ENCODE results near the gene CSF3R.

Gene CSF3R

GRCh38 chr1:36455386-36455785, 27.3 kb downstream of the CSF3R start:
- no peak for ATAC-seq

GRCh38 chr1:36453600-36454388, 28.9 kb downstream of the CSF3R start:
- ATAC-seq, result no peak

- no peak for ATAC-seq
These were observed 29.7 kb downstream of the CSF3R start for GRCh38 chr1:36453051-36453450.

- ATAC-seq, result no peak
These were observed 31.8 kb downstream of the CSF3R start for GRCh38 chr1:36450919-36451305.

GRCh38 chr1:36450270-36450918, 32.3 kb downstream of the CSF3R start, which contains the start of gene OSCP1:
Gene OSCP1 (minus strand): TSS chr1:36450451. CDS start chr1:36450369, 82 bp downstream.
- peak; percentile 99 to 100 for ATAC-seq

- ATAC-seq, result no peak
These were observed 34.1 kb downstream of the CSF3R start for GRCh38 chr1:36448530-36449056.

GRCh38 chr1:36447450-36447849, 35.3 kb downstream of the CSF3R start:
- ATAC-seq, result no peak

GRCh38 chr1:36446746-36447145, 36.0 kb downstream of the CSF3R start:
- no peak for ATAC-seq

- ATAC-seq, result no peak
These were observed 36.4 kb downstream of the CSF3R start for GRCh38 chr1:36446271-36446670.

- ATAC-seq, result no peak
These were observed 39.4 kb downstream of the CSF3R start for GRCh38 chr1:36443297-36443696.

- no peak for ATAC-seq
These were observed 40.4 kb downstream of the CSF3R start for GRCh38 chr1:36442337-36442736.

- no peak for ATAC-seq
These were observed 42.1 kb downstream of the CSF3R start for GRCh38 chr1:36440646-36441045.

- no peak for ATAC-seq
These were observed 42.7 kb downstream of the CSF3R start for GRCh38 chr1:36440044-36440443.

GRCh38 chr1:36438715-36439114, 44.0 kb downstream of the CSF3R start:
- ATAC-seq, result no peak

- ATAC-seq, result no peak
These were observed 45.9 kb downstream of the CSF3R start for GRCh38 chr1:36436821-36437220.

- no peak for ATAC-seq
These were observed 49.6 kb downstream of the CSF3R start for GRCh38 chr1:36433102-36433501.

GRCh38 chr1:36432616-36433015, 50.1 kb downstream of the CSF3R start:
- no peak for ATAC-seq

- ATAC-seq, result peak in 1 of 2 donors; percentile 48
These were observed 56.9 kb downstream of the CSF3R start for GRCh38 chr1:36425791-36426190.

- no peak for ATAC-seq
These were observed 61.1 kb downstream of the CSF3R start for GRCh38 chr1:36421649-36422048.

- peak; percentile 95 to 96 for ATAC-seq
These were observed 61.8 kb downstream of the CSF3R start for GRCh38 chr1:36420836-36421317.

- ATAC-seq, result no peak
These were observed 62.3 kb downstream of the CSF3R start for GRCh38 chr1:36420409-36420808.

- ATAC-seq, result no peak
These were observed 63.1 kb downstream of the CSF3R start for GRCh38 chr1:36419569-36419968.

GRCh38 chr1:36419140-36419539, 63.6 kb downstream of the CSF3R start:
- ATAC-seq, result no peak

GRCh38 chr1:36417931-36418330, 64.8 kb downstream of the CSF3R start:
- ATAC-seq, result no peak
